HG02588 (cell line): ENCODE data around the gene KATNIP.

Experiments used
- ATAC-seq: cut with Tn5 transposase; IDR thresholded peaks from one replicate; pipeline ENCODE4 v1.9.1; 2021; ENCODE audit warnings: mild to moderate bottlenecking, moderate library complexity; ENCODE audit not compliant: unreplicated experiment

Gene KATNIP

DNA sequence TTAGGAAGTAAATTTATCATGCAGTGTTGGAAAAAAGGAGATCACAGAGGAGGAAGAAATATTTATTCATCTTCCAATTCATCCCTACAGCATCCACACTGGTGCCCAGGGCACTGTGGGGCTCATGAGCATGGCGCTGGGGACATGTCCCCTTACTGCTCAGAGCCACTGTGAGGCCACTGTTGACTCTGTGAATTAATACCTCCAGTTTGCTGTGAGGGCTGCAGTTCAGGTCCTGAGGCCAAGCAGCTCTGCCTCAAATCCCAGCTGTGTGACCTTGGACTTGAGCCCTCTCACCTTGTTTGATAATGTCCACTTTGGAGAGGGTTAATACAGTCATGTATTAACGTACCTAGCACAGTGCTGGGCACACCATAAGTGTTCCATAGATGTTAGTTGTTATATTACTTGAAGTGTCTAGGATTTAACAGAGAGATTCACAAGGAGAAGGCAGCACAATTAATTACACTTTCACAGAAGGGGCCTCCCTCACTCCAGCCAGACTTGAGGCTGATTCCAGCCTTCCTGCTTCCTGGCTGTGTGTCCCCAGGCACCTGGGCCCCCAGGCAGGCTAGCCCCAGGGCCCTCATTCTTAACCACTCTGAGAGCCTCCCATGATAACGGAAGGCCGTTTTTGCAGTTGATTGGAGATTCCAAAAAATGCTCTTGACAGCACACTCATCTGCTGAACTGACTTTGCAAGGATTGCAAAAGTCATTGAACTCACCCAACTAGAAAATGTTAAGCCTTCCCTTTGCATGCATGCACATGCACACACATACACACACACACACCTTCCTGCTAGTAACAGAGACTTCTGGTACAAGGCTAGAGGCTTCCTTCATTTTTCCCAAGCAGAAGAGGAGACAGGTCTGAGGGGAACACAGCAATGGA lies 29.4 kb downstream of the KATNIP start:
- no peak for ATAC-seq

DNA sequence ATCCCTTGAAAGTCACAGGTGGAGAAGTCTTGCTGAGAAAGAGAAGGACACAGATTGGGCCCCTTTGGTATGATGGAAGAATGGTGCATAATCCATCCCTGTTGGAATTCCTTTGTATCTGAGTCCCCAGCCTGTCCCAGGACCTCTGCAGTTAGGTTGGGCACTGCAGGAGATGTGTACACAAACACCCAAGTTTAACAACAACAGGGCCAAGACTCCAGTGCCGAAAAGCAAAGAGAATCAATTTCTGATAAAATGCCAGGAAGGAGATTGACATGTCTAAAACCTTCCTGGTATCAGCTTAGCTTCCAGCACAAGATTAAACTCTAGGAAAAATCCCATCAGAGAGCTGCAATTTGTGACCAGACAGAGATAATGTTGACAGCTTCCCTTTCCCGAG lies 32.9 kb downstream of the KATNIP start:
- ATAC-seq = no peak

DNA sequence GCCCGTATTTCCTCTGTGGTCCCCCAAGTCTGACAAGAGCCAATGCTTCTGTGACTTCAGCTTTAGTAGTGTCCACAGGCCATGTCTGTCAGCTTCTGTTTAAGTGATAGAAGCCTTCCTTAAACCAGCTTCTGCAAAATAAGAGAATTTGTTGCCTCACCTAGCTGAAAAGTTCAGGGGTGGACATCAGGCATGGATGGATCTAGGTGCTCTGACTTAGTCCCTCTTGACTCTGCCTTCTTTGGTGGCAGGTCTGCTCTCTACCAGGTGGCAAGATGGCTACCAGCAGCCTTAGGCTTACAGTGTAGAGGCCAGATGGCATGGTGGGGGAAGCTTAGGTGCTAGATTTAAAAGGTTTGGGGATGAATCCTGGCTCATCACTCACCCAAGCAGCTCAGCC lies 33.7 kb downstream of the KATNIP start:
- ATAC-seq = no peak

DNA sequence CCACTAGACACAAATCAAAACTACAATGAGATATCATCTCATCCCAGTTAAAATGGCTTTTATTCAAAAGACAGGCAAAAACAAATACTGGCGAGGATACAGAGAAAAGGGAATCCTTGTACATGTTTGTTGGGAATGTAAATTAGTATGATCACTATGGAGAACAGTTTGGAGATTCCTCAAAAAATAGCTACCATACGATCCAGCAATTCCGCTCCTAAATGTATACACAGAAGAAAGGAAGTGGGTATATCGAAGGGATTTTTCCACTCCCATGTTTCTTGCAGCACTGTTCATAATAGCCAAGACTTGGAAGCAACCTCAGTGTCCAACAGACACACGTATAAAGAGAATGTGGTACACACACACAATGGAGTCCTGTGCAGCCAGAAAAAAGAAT lies 35.3 kb downstream of the KATNIP start:
- no peak for ATAC-seq

DNA sequence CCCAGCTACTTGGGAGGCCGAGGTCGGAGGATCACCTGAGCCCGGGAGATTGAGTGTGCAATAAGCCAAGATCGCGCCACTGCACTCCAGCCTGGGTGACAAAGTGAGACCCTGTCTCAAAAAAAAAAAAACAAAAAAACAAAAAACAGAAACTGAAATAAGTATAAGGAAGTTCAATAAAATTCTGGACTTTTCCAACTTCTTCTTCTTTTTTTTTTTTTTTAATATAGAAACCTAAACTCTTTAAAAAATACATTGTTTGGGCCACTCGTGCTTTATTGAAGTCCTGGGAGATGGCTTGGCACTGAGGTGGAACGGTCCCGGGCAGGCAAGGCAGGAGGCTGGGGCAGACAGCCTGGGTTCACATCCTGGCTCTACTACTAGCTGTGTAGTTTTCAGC lies 36.8 kb downstream of the KATNIP start:
- no peak for ATAC-seq

DNA sequence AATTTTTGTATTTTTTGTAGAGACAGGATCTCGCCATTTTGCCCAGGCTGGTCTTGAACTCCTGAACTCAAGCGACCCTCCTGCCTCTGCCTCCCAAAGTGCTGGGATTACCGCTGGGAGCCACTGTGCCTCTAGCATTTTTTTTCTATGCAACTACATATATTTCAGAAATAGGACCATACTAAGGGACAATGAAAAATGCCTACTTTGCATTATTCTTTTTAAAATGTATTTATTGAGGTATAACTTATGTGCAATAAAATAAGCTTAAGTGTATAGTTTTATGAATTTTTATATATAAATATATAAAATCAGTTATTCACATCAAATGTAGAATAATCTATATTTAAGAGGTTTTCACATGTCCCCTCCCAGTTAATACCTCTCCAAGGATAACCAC lies 38.1 kb downstream of the KATNIP start:
- ATAC-seq = no peak

DNA sequence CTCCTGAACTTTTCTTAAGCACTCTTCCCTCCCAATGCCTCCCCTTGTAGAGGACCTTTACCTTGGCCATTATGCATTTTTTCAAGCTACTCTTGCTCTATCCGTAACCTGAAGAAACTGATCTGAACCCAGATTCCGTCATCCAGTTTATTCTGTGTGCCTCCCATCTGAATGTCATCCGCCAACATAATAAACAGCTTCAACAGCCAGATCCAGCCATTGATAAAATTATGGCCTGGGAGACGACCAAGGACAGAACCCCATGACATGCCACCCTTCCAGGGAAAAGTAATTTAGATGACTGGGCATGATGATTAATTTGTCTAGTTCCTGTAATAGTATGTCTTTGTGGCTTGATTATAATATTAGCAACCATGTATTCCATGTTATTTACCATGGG lies 41.9 kb downstream of the KATNIP start:
- no peak for ATAC-seq

DNA sequence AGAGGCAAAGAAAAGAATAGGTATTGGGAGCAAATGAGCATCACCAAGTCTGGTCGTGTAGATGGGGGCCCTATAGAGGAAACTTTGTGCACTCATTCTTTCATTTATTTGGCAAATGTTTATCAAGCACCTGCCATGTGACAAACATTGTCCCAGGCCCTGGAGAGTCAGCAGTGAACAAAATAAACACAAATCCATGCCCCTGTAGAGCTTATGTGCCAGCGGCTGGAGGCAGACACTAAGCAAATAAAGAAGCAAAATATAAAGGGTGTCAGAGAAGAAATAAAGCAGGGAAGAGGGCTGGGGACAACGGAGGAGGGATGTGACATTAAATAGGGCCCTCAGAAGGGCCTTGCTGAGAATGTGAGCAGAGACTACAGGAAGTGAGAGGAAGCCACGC lies 45.5 kb downstream of the KATNIP start:
- ATAC-seq = no peak

DNA sequence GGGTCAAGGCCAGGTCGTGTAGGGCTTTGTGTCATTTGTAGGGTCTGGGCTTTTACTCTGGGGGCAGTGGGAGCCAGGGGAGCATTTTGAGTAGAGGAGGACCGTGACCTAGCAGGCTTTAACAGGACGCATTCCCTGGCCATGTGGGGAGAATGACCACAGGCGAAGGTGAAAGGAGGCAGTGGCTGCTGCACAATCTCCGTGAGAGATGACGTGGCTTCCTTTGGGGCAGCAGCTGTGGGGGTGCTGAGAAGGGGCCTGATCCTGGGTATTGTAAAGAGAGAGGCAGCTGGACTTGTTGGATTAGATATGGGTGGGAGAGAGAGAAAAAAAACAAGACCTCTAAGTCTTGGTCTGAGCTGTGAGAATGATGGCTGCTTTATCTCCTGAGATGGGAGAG lies 46.0 kb downstream of the KATNIP start:
- ATAC-seq = no peak

DNA sequence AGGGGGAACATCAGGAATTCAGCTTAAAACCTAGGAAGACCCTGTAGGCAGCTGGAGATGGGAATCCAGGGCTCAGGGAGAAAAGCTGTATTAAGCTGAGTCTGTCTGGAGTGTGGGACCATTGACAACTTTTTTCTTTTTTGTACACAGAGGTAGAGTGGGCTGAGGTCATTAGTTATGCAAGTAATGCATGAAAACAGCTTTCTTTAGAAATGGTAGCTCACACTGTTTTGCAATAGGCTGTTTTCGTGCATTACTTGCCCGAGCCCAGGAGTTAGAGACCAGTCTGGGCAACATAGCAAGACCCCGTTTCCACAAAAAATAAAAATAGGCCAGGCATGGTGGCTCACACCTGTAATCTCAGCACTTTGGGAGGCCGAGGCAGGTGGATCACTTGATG lies 46.5 kb downstream of the KATNIP start:
- no peak for ATAC-seq

DNA sequence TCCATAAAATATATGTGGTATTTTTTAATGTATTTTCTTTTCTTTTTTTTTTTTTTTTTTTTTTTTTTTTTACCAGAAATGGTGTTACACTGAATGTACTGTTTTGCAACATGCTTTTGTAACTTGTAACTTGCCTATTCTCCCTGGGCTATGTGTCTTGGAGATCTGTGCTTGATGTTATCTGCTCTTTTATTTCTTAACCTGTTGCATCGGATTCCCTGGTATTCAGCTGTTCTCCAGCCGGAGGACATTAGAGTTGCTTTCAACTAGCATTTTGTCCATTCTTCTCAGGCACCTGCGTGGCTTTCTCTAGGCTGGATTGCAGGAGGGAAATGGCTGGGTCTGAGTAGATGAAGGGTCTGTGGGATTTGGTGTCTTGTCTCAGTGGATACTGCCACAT lies 47.4 kb downstream of the KATNIP start:
- ATAC-seq = no peak

DNA sequence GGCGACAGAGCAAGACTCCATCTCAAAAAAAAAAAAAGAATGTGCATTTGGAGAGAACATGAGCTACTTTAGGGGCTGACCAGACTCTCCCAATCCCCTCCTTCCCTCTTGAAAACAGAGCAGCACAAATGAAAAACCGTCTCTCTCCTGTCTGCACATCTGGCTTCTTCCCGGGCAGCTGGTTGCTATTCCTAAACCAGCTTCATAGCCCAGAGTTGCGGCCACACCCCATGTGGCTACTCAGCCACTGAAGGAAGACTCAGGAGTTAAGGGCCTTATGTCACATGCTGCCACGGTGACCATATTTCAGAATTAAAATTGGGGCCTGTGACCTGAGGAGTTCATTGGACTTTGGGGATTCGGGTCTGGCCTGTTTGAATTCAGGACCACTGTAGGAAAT lies 48.3 kb downstream of the KATNIP start:
- no peak for ATAC-seq

DNA sequence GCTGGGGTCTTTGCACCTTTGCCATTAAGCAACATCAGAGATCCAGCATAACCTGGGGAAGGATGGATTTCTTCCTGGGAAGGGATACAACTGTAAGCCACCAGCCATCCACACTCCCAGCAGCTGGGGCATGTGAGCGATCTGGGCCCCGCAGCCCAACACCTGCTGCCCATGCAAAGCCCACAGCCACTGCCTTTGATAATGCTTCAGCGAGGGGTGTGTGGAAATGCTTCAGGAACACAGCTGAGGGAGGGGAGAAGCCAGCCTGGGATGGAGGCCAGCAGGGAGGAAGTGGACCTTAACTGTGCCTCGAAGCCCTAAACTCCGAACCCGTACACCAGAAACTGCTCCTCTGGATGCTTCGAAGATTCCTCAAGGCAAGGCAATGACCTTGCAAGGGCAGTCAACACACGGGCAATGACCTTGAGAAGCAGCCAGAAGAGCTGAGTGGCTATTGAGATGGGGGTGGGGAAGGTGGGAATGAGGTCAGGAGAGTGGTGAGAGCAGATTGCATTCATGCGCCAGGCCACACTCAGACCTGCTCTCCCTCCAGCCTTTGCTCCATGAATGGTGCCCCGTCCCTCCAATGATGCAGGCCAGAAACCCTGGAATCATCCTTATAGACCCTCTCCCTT lies 49.1 kb downstream of the KATNIP start:
- no peak for ATAC-seq

DNA sequence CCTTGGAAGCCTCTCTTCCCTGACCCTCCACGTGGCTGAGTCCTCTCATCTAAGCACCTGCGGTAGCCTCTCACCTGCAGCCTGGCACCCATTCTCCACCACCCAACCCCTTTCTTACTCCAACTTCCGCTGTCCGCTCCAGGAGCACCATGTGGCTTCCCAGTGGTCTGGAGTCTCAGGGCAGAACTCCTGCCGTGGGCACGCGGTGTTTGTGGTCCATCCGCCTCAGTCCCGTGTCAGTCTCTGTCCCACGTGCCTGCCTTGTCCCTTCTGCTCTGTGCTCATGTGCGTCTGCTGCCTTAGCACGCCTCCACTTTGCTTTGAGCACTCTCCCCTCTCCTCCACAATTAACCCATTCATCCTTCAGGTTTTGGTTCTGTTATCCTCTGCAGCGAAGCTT lies 49.7 kb downstream of the KATNIP start:
- no peak for ATAC-seq
